GM18951 (cell line): Measurements from ENCODE around the gene HES5.
"Not testable (repeated sequence)": the region's sequence is repeated elsewhere in the genome, so short reads cannot be mapped to it uniquely, and the experiment has no call there.

Experiments
- POLR2A ChIP-seq: IDR thresholded peaks from 4 replicates; pipeline ENCODE4 v1.6.1; 2011; ENCODE audit warnings: mild to moderate bottlenecking; ENCODE audit not compliant: insufficient read length, insufficient read depth; ENCODE audit errors: extremely low read depth
- in situ Hi-C: fragments of 300-500 bp; cut with MboI; formaldehyde crosslinking; loops from one replicate; pipeline ENCODE4 v1.12.0; 2022; ENCODE audit warnings: low sequenced_read_pairs, mixed read lengths, inconsistent platforms; ENCODE audit not compliant: unreplicated experiment

HES5 gene

DNA sequence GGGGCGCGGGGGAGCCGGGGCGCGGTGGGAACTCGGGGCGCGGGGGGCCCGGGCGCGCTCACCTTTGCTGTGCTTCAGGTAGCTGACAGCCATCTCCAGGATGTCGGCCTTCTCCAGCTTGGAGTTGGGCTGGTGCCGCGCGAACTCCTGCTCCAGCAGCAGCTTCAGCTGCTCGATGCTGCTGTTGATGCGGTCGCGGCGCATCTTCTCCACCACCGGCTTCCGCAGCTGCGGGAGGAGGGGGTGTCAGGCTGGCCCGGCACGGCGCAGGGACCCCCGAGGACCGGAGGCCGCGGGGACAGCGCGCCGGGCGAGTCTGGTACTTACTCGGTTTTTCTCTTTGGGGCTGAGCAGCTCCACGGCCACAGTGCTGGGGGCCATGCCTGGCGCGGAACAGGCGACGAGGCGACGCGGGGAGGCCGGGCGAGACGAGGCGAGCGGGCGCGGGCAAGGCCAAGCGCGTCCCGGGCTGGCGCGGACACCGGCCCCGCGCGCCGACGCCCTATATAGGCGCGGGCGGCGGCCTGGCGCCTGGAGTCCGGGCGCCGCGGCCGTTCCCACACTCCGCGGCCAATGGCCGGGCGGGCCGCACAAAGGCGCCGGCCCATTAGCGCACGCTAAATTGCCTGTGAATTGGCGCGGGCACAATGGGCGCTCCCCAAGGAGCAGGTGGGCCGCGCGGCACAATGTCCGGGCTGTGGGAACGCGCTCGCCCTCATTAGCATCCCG is at the start of gene HES5:
Gene HES5, minus strand, starts transcription at position 480 of the 729 bp plus-strand sequence. Its CDS starts 99 bp downstream, at position 381.
- in situ Hi-C loops = loop anchor here (25.0 kb wide), 1 partner anchor 118 kb away; the partner anchor contains the start of gene PEX10

GRCh38 chr1:2578758-2579118 is 48.7 kb upstream of the HES5 start:
- in situ Hi-C loops = no loop called here
- TF ChIP-seq POLR2A = no peak

More for the DNA sequence above, at the start of gene HES5:
- TF ChIP-seq POLR2A = peak; percentile 12

GRCh38 chr1:2577565-2578075 is 47.6 kb upstream of the HES5 start:
- TF ChIP-seq POLR2A = peak; percentile 25
- in situ Hi-C loops = not testable (repeated sequence)

GRCh38 chr1:2575801-2576663 is 46.0 kb upstream of the HES5 start:
- in situ Hi-C loops = no loop called here
- TF ChIP-seq POLR2A = no peak

- TF ChIP-seq POLR2A = no peak
- in situ Hi-C loops = loop anchor here (25.0 kb wide), 1 partner anchor 387 kb away; the partner anchor contains the start of gene FAAP20
Observed at GRCh38 chr1:2574350-2574749, 44.3 kb upstream of the HES5 start.

DNA sequence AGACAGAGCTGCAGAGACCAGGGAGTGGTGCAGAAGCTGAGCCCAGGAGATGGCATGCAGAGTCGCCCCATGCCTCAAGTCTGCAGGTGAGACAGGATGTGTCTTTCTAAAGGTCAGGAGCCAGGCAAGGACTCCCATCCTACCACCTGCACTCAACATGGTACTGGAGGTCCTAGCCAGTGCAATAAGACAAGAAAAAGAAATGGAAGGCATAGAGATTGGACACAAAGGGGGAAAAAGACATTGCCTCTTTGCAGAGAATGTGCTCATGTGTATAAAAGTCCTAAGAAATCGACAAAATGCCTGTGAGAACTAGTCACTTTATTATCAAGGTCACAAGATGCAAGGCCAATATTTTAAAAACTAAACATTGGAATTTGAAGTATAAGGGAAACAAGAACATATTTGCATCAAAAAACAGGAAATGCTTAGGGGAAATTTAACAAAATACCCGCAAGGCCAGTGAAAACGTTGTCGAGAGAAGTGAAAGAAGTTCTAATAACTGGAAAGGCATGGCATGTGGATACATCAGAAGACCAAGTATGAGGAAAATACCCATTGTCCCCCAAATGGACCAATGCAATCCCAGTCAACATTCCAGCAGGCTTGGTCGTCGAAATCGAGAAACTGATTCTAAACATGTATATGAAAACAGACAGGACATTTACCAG is 43.3 kb upstream of the HES5 start:
- in situ Hi-C loops = loop anchor here (25.0 kb wide), 1 partner anchor 386 kb away; the partner anchor contains the start of gene FAAP20
- no peak for TF ChIP-seq POLR2A

- in situ Hi-C loops = loop anchor here (25.0 kb wide), 1 partner anchor 384 kb away; the partner anchor contains the start of gene FAAP20
- no peak for TF ChIP-seq POLR2A
Observed at GRCh38 chr1:2571348-2571747, 41.3 kb upstream of the HES5 start.

GRCh38 chr1:2570332-2570731 is 40.3 kb upstream of the HES5 start:
- in situ Hi-C loops = loop anchor here (25.0 kb wide), 1 partner anchor 383 kb away; the partner anchor contains the start of gene FAAP20

GRCh38 chr1:2569703-2570102 is 39.6 kb upstream of the HES5 start:
- in situ Hi-C loops = loop anchor here (25.0 kb wide), 1 partner anchor 382 kb away; the partner anchor contains the start of gene FAAP20

More at GRCh38 chr1:2570332-2570731, 40.3 kb upstream of the HES5 start:
- no peak for TF ChIP-seq POLR2A

DNA sequence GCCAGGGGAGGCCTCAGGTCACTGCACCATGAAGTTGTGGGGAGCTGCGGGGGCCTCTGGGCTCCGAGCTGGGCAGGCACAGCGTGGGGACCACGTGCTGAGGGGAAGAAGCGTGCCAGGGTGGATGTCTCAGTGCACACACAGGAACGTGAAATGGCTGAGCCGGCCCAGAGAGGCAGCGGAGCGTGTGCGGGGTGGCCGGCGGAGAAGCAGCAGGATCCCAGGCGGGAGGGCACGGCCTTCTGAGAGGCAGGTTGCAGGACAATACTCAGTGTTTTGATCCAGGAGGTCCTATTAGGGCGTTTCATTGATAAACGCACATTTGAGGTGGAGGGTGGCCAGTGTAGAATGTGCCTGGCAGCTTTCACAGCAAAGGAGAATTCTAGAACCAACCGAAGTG is 39.0 kb upstream of the HES5 start:
- in situ Hi-C loops = loop anchor here (25.0 kb wide), 1 partner anchor 382 kb away; the partner anchor contains the start of gene FAAP20
- TF ChIP-seq POLR2A = no peak

DNA sequence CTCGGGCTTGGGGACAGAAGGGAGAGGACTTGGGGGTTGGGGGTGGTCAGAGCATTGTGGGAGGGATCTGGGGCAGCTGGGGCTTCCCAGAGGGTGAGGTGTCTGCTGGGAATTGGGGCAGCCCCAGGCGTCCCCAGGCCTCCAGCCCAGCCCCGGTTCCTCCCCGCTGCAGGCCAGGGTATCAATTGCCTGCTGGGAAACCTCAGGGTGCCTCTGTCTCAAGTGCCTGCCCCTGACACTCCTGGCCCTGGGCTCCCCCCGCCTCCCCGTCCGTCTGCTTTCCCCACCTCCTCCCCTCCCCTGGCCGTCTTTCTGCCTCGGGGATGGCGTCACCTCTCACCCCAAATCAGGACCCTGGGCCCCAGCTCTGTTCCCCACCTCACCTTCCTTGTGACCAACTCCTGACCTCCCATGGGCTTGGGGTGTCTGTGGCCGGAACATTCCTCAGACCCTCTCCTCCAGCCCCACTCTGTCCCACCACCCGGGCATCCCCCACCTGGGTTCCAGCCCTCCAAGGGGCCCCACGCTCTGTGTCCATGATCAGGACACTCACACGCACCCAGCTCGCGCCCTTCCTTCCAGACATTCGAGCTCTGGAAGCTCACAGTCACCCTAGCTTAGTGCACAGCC is 38.2 kb upstream of the HES5 start:
- in situ Hi-C loops = loop anchor here (25.0 kb wide), 1 partner anchor 381 kb away; the partner anchor contains the start of gene FAAP20

- in situ Hi-C loops = loop anchor here (25.0 kb wide), 1 partner anchor 380 kb away; the partner anchor contains the start of gene FAAP20
- no peak for TF ChIP-seq POLR2A
Observed at GRCh38 chr1:2567083-2567679, 37.1 kb upstream of the HES5 start.
